A549 (cell line): ENCODE data around the gene EPS8L3. TPM values are rescaled to one million over a fixed set of nuclear protein-coding genes. Genes with fewer than 3 reads are reported as not detected.

ENCODE experiments used
- ATAC-seq, 2 experiments: fragments of 200-7000 bp in 1 of 2; fragments of >200 bp in 1 of 2; cut with Nextera tagmentation in 1 of 2; cut with Tn5 transposase in 1 of 2; 3 replicates each; pipeline versions ENCODE4 v1.8.0 to v1.9.1; 2018 to 2020; ENCODE audit warnings: mild to moderate bottlenecking in 1 of 2, moderate library complexity in 1 of 2
- CTCF ChIA-PET: fragments of 300-600 bp; sonication (Branson Sonifier 250); formaldehyde crosslinking; extraction: SDS; loops from one replicate; lab custom pipeline; 2021; ENCODE audit warnings: antibody characterized with exemption, inconsistent platforms; lab: Yijun Ruan, JAX
- POLR2A ChIA-PET: fragments of 350-600 bp; formaldehyde crosslinking; extraction: SDS; loops from one replicate; lab custom pipeline; 2021; ENCODE audit warnings: antibody characterized with exemption, inconsistent platforms; lab: Yijun Ruan, JAX
- DNase-seq, 2 experiments: peaks; one replicate each; pipeline versions ENCODE4 v3.0.0 to v3.0.0-alpha.2; 2011 to 2016; ENCODE audit warnings: low read depth in 1 of 2, low spot score in 1 of 2
- FAIRE-seq: peaks from 2 replicates; lab custom pipeline; 2011; peaks lifted over from hg19 to GRCh38; lab: Jason Lieb, UNC
- H3K27ac ChIP-seq, 2 experiments: fragments of >200 bp; sonication (Bioruptor Twin); formaldehyde crosslinking; 3 replicates each; pipeline ENCODE4 v1.5.1; 2016 to 2017
- H3K4me1 ChIP-seq: fragments of >200 bp; sonication (Bioruptor Twin); formaldehyde crosslinking; 3 replicates; pipeline ENCODE4 v1.6.1; 2016
- H3K4me2 ChIP-seq: fragments of >200 bp; sonication (Bioruptor Twin); formaldehyde crosslinking; 3 replicates; pipeline ENCODE4 v1.6.1; 2016
- H3K4me3 ChIP-seq: fragments of >200 bp; sonication (Bioruptor Twin); formaldehyde crosslinking; 3 replicates; pipeline ENCODE4 v1.5.1; 2016
- H3K9me3 ChIP-seq: fragments of >200 bp; sonication (Bioruptor Twin); formaldehyde crosslinking; 3 replicates; pipeline ENCODE4 v1.6.1; 2016
- CBX8 ChIP-seq: fragments of 200-600 bp; sonication (generic); IDR thresholded peaks from 2 replicates; pipeline ENCODE4 v1.6.1; 2016
- CTCF ChIP-seq: fragments of >200 bp; sonication (Bioruptor Twin); formaldehyde crosslinking; IDR thresholded peaks from 3 replicates; pipeline ENCODE4 v1.5.1; 2016
- EHF ChIP-seq: fragments of 250-450 bp; sonication (Bioruptor Pico); IDR thresholded peaks from 2 replicates; pipeline ENCODE4 v1.5.0; 2020; ENCODE audit warnings: mild to moderate bottlenecking
- EHMT2 ChIP-seq: fragments of 200-600 bp; sonication (generic); IDR thresholded peaks from 2 replicates; pipeline ENCODE4 v1.6.1; 2016; ENCODE audit warnings: antibody characterized with exemption, low read depth, mild to moderate bottlenecking, moderate library complexity
- FOSB ChIP-seq: fragments of 250-450 bp; sonication (Bioruptor Pico); IDR thresholded peaks from 2 replicates; pipeline ENCODE4 v1.5.0; 2020; ENCODE audit warnings: mild to moderate bottlenecking, moderate library complexity
- HOXB13 ChIP-seq: fragments of 250-450 bp; sonication (Bioruptor Pico); IDR thresholded peaks from 2 replicates; pipeline ENCODE4 v1.5.0; 2020; ENCODE audit warnings: low read depth, mild to moderate bottlenecking, moderate library complexity
- JUNB ChIP-seq: fragments of >200 bp; sonication (Bioruptor Twin); formaldehyde crosslinking; IDR thresholded peaks from 2 replicates; pipeline ENCODE4 v1.6.1; 2016
- KDM1A ChIP-seq: fragments of 200-600 bp; sonication (generic); IDR thresholded peaks from 2 replicates; pipeline ENCODE4 v1.6.1; 2016; ENCODE audit warnings: low read depth, mild to moderate bottlenecking
- MAZ ChIP-seq: fragments of 150-350 bp; IDR thresholded peaks from 2 replicates; pipeline ENCODE4 v1.6.1; 2014; ENCODE audit warnings: antibody characterized with exemption, low read depth, low read length, borderline replicate concordance
- MYC ChIP-seq: IDR thresholded peaks from 2 replicates; pipeline ENCODE4 v1.6.1; 2012; ENCODE audit warnings: mild to moderate bottlenecking, inconsistent platforms, low read length, improper control_type of control experiment, borderline replicate concordance
- NFE2L2 ChIP-seq: fragments of 150-350 bp; conservative IDR thresholded peaks from 2 replicates; pipeline ENCODE4 v1.6.1; 2014; ENCODE audit warnings: low read length
- PBX3 ChIP-seq: IDR thresholded peaks from 2 replicates; pipeline ENCODE4 v1.6.1; 2012
- PHF8 ChIP-seq: fragments of 200-600 bp; sonication (generic); IDR thresholded peaks from 2 replicates; pipeline ENCODE4 v1.6.1; 2016; ENCODE audit warnings: low read depth, mild to moderate bottlenecking, antibody characterized with exemption, moderate library complexity, borderline replicate concordance
- RAD21 ChIP-seq, 2 experiments: fragments of >200 bp in 1 of 2; sonication (Bioruptor Twin) in 1 of 2; formaldehyde crosslinking in 1 of 2; IDR thresholded peaks in 1 of 2; conservative IDR thresholded peaks in 1 of 2; 2 replicates in 1 of 2; 3 replicates in 1 of 2; pipeline ENCODE4 v1.6.1; 2012 to 2018; ENCODE audit warnings: inconsistent platforms in 1 of 2
- RFX5 ChIP-seq: fragments of 450-650 bp; IDR thresholded peaks from 2 replicates; pipeline ENCODE4 v1.7.1; 2014; ENCODE audit warnings: antibody characterized with exemption, mild to moderate bottlenecking, moderate library complexity
- RNF2 ChIP-seq: fragments of 200-600 bp; sonication (generic); IDR thresholded peaks from 2 replicates; pipeline ENCODE4 v1.6.1; 2016; ENCODE audit warnings: low read depth, mild to moderate bottlenecking, antibody characterized with exemption, moderate library complexity, borderline replicate concordance
- ZNF302 ChIP-seq: fragments of 250-450 bp; sonication (Bioruptor Pico); IDR thresholded peaks from 2 replicates; pipeline ENCODE4 v1.9.0; 2021; ENCODE audit warnings: inconsistent platforms, mild to moderate bottlenecking, moderate library complexity
- ZSCAN20 ChIP-seq: fragments of 250-450 bp; sonication (Bioruptor Pico); IDR thresholded peaks from 2 replicates; pipeline ENCODE4 v1.8.0; 2022; ENCODE audit warnings: mild to moderate bottlenecking, moderate library complexity
- WGBS: methylation state at CpG from one replicate; pipeline ENCODE4 v1.1.6; 2017; ENCODE audit errors: missing lambda C conversion rate; 5-methylcytosine and 5-hydroxymethylcytosine counted together
- polyA plus RNA-seq, 4 experiments: library from polyadenylated mRNA; depleted of rRNA in 3 of 4; stranded (reverse); fragments of >200 nt; fragmentation: RNase III in 1 of 4; extraction: RNeasy Plus Mini Kit Qiagen cat#74134 plus additional on column Dnase treatment in 1 of 4; gene quantifications; 2 replicates in 3 of 4; 3 replicates in 1 of 4; pipeline ENCODE4 v1.2.3, GENCODE V29; 2011 to 2017
- TF ChIP-seq, protein P1 (sequence below): IDR thresholded peaks from 2 replicates; pipeline ENCODE4 v1.6.1; 2012
- TF ChIP-seq, protein P2 (sequence below): fragments of 200-600 bp; sonication (generic); IDR thresholded peaks from 2 replicates; pipeline ENCODE4 v1.6.1; 2016; ENCODE audit warnings: antibody characterized with exemption, mild to moderate bottlenecking, moderate library complexity
- TF ChIP-seq, protein P3 (sequence below): fragments of 250-450 bp; sonication (Bioruptor Pico); IDR thresholded peaks from 2 replicates; pipeline ENCODE4 v1.5.0; 2021; ENCODE audit warnings: mild to moderate bottlenecking, moderate library complexity, borderline replicate concordance
- TF ChIP-seq, protein P4 (sequence below): fragments of >200 bp; sonication (Bioruptor Twin); formaldehyde crosslinking; IDR thresholded peaks from 3 replicates; pipeline ENCODE4 v1.6.1; 2016

The EPS8L3 gene
- polyA plus RNA-seq, 2 of the 4 experiments (the other 2 are of a cell fraction), result 3.3 to 5.1 TPM

GRCh38 chr1:109788695-109789521 is 25.2 kb upstream of the EPS8L3 start:
- 74% methylated on average over 4 of the region's 9 CpGs for WGBS
- Histone ChIP-seq H3K9me3 (no peaks in the 10 kb centered on the region), H3K4me2 (peak overlapping the region; percentile 11; the same call in 1 of the 3 replicates), H3K4me1 (peaks cover 91% of the 10 kb centered on the region), H3K4me3 (no peak overlapping the region), H3K27ac (peak overlapping the region; percentile 98)
- ATAC-seq (peak; percentile 67 to 69; a peak in 5 of 6 replicates), DNase-seq (peak; percentile 58 to 65), FAIRE-seq (no peak)
- CTCF ChIA-PET, result interaction anchor here (1.0 to 28.1 kb wide), 5 partner anchors 10 to 191 kb away, joined by 3 to 969 read pairs (median 3); partner anchors contain the start of gene AHCYL1
- POLR2A ChIA-PET, result no interaction called here
- TF ChIP-seq, protein P1, sequence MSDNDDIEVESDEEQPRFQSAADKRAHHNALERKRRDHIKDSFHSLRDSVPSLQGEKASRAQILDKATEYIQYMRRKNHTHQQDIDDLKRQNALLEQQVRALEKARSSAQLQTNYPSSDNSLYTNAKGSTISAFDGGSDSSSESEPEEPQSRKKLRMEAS, result peak; percentile 13; the same call in 1 of the 2 replicates
- peak; percentile 11 to 23; a peak in 1 of 5 replicates for TF ChIP-seq RAD21 (conservative IDR thresholded peaks at IDR 0.05 in 1 of 2, IDR thresholded peaks at IDR 0.05 in 1 of 2)
- TF ChIP-seq, protein P2, sequence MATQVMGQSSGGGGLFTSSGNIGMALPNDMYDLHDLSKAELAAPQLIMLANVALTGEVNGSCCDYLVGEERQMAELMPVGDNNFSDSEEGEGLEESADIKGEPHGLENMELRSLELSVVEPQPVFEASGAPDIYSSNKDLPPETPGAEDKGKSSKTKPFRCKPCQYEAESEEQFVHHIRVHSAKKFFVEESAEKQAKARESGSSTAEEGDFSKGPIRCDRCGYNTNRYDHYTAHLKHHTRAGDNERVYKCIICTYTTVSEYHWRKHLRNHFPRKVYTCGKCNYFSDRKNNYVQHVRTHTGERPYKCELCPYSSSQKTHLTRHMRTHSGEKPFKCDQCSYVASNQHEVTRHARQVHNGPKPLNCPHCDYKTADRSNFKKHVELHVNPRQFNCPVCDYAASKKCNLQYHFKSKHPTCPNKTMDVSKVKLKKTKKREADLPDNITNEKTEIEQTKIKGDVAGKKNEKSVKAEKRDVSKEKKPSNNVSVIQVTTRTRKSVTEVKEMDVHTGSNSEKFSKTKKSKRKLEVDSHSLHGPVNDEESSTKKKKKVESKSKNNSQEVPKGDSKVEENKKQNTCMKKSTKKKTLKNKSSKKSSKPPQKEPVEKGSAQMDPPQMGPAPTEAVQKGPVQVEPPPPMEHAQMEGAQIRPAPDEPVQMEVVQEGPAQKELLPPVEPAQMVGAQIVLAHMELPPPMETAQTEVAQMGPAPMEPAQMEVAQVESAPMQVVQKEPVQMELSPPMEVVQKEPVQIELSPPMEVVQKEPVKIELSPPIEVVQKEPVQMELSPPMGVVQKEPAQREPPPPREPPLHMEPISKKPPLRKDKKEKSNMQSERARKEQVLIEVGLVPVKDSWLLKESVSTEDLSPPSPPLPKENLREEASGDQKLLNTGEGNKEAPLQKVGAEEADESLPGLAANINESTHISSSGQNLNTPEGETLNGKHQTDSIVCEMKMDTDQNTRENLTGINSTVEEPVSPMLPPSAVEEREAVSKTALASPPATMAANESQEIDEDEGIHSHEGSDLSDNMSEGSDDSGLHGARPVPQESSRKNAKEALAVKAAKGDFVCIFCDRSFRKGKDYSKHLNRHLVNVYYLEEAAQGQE, result no peak
- peak; percentile 18; the same call in 1 of the 3 replicates for TF ChIP-seq CTCF

- Histone ChIP-seq H3K4me1 (peaks cover 91% of the 10 kb centered on the region), H3K4me2 (peak overlapping the region; percentile 60; the same call in 1 of the 3 replicates), H3K9me3 (no peaks in the 10 kb centered on the region), H3K4me3 (no peak overlapping the region), H3K27ac (peak overlapping the region; percentile 98; a peak in 5 of 6 replicates)
- DNase-seq (no peak), FAIRE-seq (no peak), ATAC-seq (no peak)
- ChIA-PET CTCF (interaction anchor here (0.9 to 28.1 kb wide), 9 partner anchors 11 to 256 kb away, joined by 3 to 969 read pairs (median 4); partner anchors contain the start of gene AHCYL1), POLR2A (no interaction called here)
- 91% methylated on average over 19 of the region's 19 CpGs for WGBS
- TF ChIP-seq HOXB13, result no peak
- no peak for TF ChIP-seq MYC
- TF ChIP-seq, protein P3, sequence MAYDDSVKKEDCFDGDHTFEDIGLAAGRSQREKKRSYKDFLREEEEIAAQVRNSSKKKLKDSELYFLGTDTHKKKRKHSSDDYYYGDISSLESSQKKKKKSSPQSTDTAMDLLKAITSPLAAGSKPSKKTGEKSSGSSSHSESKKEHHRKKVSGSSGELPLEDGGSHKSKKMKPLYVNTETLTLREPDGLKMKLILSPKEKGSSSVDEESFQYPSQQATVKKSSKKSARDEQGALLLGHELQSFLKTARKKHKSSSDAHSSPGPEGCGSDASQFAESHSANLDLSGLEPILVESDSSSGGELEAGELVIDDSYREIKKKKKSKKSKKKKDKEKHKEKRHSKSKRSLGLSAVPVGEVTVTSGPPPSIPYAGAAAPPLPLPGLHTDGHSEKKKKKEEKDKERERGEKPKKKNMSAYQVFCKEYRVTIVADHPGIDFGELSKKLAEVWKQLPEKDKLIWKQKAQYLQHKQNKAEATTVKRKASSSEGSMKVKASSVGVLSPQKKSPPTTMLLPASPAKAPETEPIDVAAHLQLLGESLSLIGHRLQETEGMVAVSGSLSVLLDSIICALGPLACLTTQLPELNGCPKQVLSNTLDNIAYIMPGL, result no peak
- TF ChIP-seq EHF (CRISPR knock-in tag), result no peak
- TF ChIP-seq JUNB, result no peak
- no peak for TF ChIP-seq RFX5
- TF ChIP-seq ZSCAN20, result no peak
- TF ChIP-seq EHMT2, result no peak
- no peak for TF ChIP-seq MAZ
- TF ChIP-seq, protein P4, sequence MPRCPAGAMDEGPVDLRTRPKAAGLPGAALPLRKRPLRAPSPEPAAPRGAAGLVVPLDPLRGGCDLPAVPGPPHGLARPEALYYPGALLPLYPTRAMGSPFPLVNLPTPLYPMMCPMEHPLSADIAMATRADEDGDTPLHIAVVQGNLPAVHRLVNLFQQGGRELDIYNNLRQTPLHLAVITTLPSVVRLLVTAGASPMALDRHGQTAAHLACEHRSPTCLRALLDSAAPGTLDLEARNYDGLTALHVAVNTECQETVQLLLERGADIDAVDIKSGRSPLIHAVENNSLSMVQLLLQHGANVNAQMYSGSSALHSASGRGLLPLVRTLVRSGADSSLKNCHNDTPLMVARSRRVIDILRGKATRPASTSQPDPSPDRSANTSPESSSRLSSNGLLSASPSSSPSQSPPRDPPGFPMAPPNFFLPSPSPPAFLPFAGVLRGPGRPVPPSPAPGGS, result no peak
- TF ChIP-seq CBX8, result no peak
- TF ChIP-seq RAD21 (conservative IDR thresholded peaks at IDR 0.05 in 1 of 2, IDR thresholded peaks at IDR 0.05 in 1 of 2), result no peak
- no peak for TF ChIP-seq FOSB (CRISPR knock-in tag)
- TF ChIP-seq PBX3, result no peak
- no peak for TF ChIP-seq ZNF302 (CRISPR knock-in tag)
- TF ChIP-seq RNF2, result no peak
- TF ChIP-seq PHF8, result no peak
- no peak for TF ChIP-seq NFE2L2
- TF ChIP-seq KDM1A, result no peak
These were observed 24.3 kb upstream of the EPS8L3 start for GRCh38 chr1:109787845-109788601.
